NB4 (cell line): ENCODE data around the gene KRTAP5-8.

Source experiments
- DNase-seq: peaks from one replicate; pipeline ENCODE4 v3.0.0; 2010; ENCODE audit warnings: low read depth
- H3K4me3 ChIP-seq: one replicate; pipeline ENCODE4 v1.5.1; 2011; ENCODE audit warnings: mild to moderate bottlenecking, low read depth, low read length, moderate library complexity
- CTCF ChIP-seq: IDR thresholded peaks from one replicate; pipeline ENCODE4 v1.5.1; 2012; ENCODE audit warnings: low read depth, low read length
- MAX ChIP-seq: IDR thresholded peaks from 2 replicates; pipeline ENCODE4 v1.6.1; 2011; ENCODE audit warnings: low read depth, low read length
- MYC ChIP-seq: IDR thresholded peaks from 2 replicates; pipeline ENCODE4 v1.6.1; 2011; ENCODE audit warnings: low read depth, low read length
- POLR2A ChIP-seq: IDR thresholded peaks from 2 replicates; pipeline ENCODE4 v1.6.1; 2011; ENCODE audit warnings: mild to moderate bottlenecking; ENCODE audit not compliant: insufficient read length; ENCODE audit errors: extremely low read depth

The KRTAP5-8 gene

GRCh38 chr11:71544525-71545214 lies 6.8 kb downstream of the KRTAP5-8 start:
- TF ChIP-seq MYC (no peak), MAX (no peak), CTCF (no peak)
- H3K4me3 ChIP-seq, result no peak overlapping the region
- DNase-seq, result no peak

- H3K4me3 ChIP-seq, result no peak overlapping the region
- DNase-seq, result no peak
- TF ChIP-seq MAX (no peak), POLR2A (no peak)
Observed at GRCh38 chr11:71545405-71545966, 7.7 kb downstream of the KRTAP5-8 start.

- no peak within 1 kb of the TSS for H3K4me3 ChIP-seq
- TF ChIP-seq MAX (no peak), POLR2A (no peak), CTCF (no peak), MYC (no peak)
- DNase-seq, result no peak
Observed at GRCh38 chr11:71548120-71548519, 10.3 kb downstream of the KRTAP5-8 start, which contains the start of gene KRTAP5-9. KRTAP5-9 (plus strand) TSS chr11:71548420; CDS start chr11:71548658, 238 bp downstream.

- no peak for TF ChIP-seq MAX
- TF ChIP-seq POLR2A, result no peak
- TF ChIP-seq CTCF, result no peak
- no peak for TF ChIP-seq MYC
- DNase-seq, result peak; percentile 64
- H3K4me3 ChIP-seq, result no peak overlapping the region
Observed at GRCh38 chr11:71548716-71549151, 10.9 kb downstream of the KRTAP5-8 start.

DNA sequence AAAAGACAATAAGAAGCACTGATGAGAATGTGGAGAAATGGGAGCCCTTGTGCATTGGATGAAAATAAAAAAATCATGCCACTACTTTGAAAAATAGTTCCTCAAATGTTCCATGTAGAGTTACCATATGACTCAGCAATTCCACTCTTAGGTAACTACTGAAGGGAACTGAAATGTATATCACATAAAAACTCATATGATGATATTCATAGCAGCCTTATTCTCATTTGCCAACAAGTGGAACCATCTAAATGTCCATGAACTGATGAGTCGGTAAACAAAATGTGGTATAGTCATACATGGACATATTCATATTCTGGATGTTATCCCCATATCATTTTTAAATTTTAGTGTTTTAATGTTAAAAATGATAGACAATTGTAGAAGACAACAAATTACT lies 13.9 kb downstream of the KRTAP5-8 start:
- peak; percentile 69 for DNase-seq

More for the DNA sequence above, 13.9 kb downstream of the KRTAP5-8 start:
- TF ChIP-seq POLR2A, result no peak
- TF ChIP-seq MAX, result no peak
- no peak for TF ChIP-seq CTCF
- TF ChIP-seq MYC, result no peak
- no peak overlapping the region for H3K4me3 ChIP-seq
